CD4-positive, alpha-beta T cell (primary cell): Measurements from ENCODE around the gene CD300H. TPM values are rescaled to one million over a fixed set of nuclear protein-coding genes. Genes with fewer than 3 reads are reported as not detected.

Experiments used
- ATAC-seq: fragments of 200-7000 bp; cut with Tn5 transposase; one replicate; pipeline ENCODE4 v1.10.0; 2022; ENCODE audit warnings: mild to moderate bottlenecking; ENCODE audit not compliant: poor library complexity
- CTCF ChIA-PET: fragments of 350-600 bp; sonication (Branson Sonifier 250); formaldehyde crosslinking; loops from one replicate; lab custom pipeline; 2021; ENCODE audit warnings: antibody characterized with exemption, inconsistent platforms; lab: Charles Lee
- POLR2A ChIA-PET: fragments of 350-600 bp; sonication (Branson Sonifier 250); formaldehyde crosslinking; loops from one replicate; lab custom pipeline; 2021; ENCODE audit warnings: antibody characterized with exemption, inconsistent platforms; lab: Charles Lee
- DNase-seq, 14 experiments: peaks; one replicate each; pipeline ENCODE4 v3.0.0-alpha.2; 2013 to 2020; ENCODE audit warnings: mixed read lengths in 2 of 14
- H3K27ac ChIP-seq, 2 donors: one replicate each; pipeline versions ENCODE4 v1.5.1 to v1.7.0; 2013; ENCODE audit warnings: low read length in 2 of 2, low read depth in 1 of 2, mild to moderate bottlenecking in 1 of 2
- H3K27me3 ChIP-seq, 2 experiments: 1 replicate in 1 of 2; 2 replicates in 1 of 2; pipeline versions ENCODE4 v1.6.1 to v1.7.0; 2013; ENCODE audit warnings: low read length in 2 of 2, control low read depth in 1 of 2, mild to moderate bottlenecking in 1 of 2, moderate library complexity in 1 of 2; ENCODE audit not compliant: insufficient read depth in 2 of 2, control insufficient read depth in 1 of 2
- H3K36me3 ChIP-seq: one replicate; pipeline ENCODE4 v1.6.1; 2013; ENCODE audit warnings: low read length, control low read depth; ENCODE audit not compliant: insufficient read depth
- H3K4me1 ChIP-seq: one replicate; pipeline ENCODE4 v1.6.1; 2013; ENCODE audit warnings: low read length, control low read depth; ENCODE audit not compliant: insufficient read depth
- H3K4me3 ChIP-seq: one replicate; pipeline ENCODE4 v1.5.1; 2013; ENCODE audit warnings: mild to moderate bottlenecking, low read length, moderate library complexity
- H3K9me3 ChIP-seq, 2 experiments: 1 replicate in 1 of 2; 2 replicates in 1 of 2; pipeline versions ENCODE4 v1.6.1 to v1.7.0; 2013; ENCODE audit warnings: low read length in 2 of 2, mild to moderate bottlenecking in 2 of 2, control low read depth in 1 of 2, moderate library complexity in 1 of 2; ENCODE audit not compliant: control insufficient read depth in 1 of 2, insufficient read depth in 1 of 2
- H3K27ac Mint-ChIP-seq: one replicate; pipeline ENCODE4 v1.8.0; 2020; ENCODE audit warnings: mixed read lengths
- H3K27me3 Mint-ChIP-seq: one replicate; pipeline ENCODE4 v1.8.0; 2021; ENCODE audit warnings: mixed read lengths
- H3K36me3 Mint-ChIP-seq: one replicate; pipeline ENCODE4 v1.8.0; 2021; ENCODE audit warnings: low read depth, mixed read lengths
- H3K4me1 Mint-ChIP-seq: one replicate; pipeline ENCODE4 v1.8.0; 2021; ENCODE audit warnings: low read depth, mixed read lengths
- H3K4me3 Mint-ChIP-seq: one replicate; pipeline ENCODE4 v1.8.0; 2020; ENCODE audit warnings: mild to moderate bottlenecking, mixed read lengths
- H3K9me3 Mint-ChIP-seq: one replicate; pipeline ENCODE4 v1.8.0; 2020; ENCODE audit warnings: mixed read lengths
- CTCF ChIP-seq: fragments of 200-600 bp; IDR thresholded peaks from one replicate; pipeline ENCODE4 v1.8.0; 2022; ENCODE audit warnings: antibody characterized with exemption, mild to moderate bottlenecking
- intact Hi-C, 2 experiments: fragments of 100-400 bp; cut with DNase I in 1 of 2; cut with micrococcal nuclease in 1 of 2; formaldehyde crosslinking; loops; one replicate each; pipeline versions ENCODE4 v1.15.1 to v1.9.0; 2023 to 2025; cut with DNase I, micrococcal nuclease
- total RNA-seq, 174 experiments: library from RNA in 2 of 174; stranded (reverse) in 2 of 174; gene quantifications; one replicate each; pipeline ENCODE4 v1.2.3 and lab custom pipeline; 2021 to 2026

CD300H gene
- total RNA-seq, 2 experiments from 2014 or later, result not detected

- ChIA-PET POLR2A (no interaction called here), CTCF (no interaction called here)
- Mint-ChIP-seq H3K27ac (no peak overlapping the region), H3K36me3 (peaks cover 3% of the 10 kb centered on the region), H3K4me3 (no peak overlapping the region), H3K27me3 (peaks cover 41% of the 10 kb centered on the region), H3K9me3 (peaks cover 2% of the 10 kb centered on the region), H3K4me1 (no peaks in the 10 kb centered on the region)
- DNase-seq (peak in 1 of 14 experiments; percentile 20), ATAC-seq (no peak)
- Histone ChIP-seq H3K27ac (no peak overlapping the region), H3K27me3 (peaks cover 21 to 29% of the 10 kb centered on the region in 2 experiments), H3K4me3 (no peak overlapping the region), H3K4me1 (peaks cover 6% of the 10 kb centered on the region), H3K36me3 (no peaks in the 10 kb centered on the region), H3K9me3 (peaks cover 0 to 19% of the 10 kb centered on the region in 2 experiments)
- TF ChIP-seq CTCF, result no peak
- intact Hi-C loops, result no loop called here
Measured at GRCh38 chr17:74523308-74523707, 44.0 kb downstream of the CD300H start.

GRCh38 chr17:74522381-74523105, 44.8 kb downstream of the CD300H start:
- no peaks in the 10 kb centered on the region for H3K36me3 ChIP-seq
- peaks cover 47% of the 10 kb centered on the region for H3K27me3 Mint-ChIP-seq
- H3K4me3 Mint-ChIP-seq, result no peak overlapping the region
- ATAC-seq (no peak), DNase-seq (no peak)
- H3K4me1 ChIP-seq, result peaks cover 6% of the 10 kb centered on the region
- H3K36me3 Mint-ChIP-seq, result peaks cover 3% of the 10 kb centered on the region
- ChIA-PET POLR2A (no interaction called here), CTCF (no interaction called here)
- peaks cover 0 to 19% of the 10 kb centered on the region in 2 experiments for H3K9me3 ChIP-seq
- no peak overlapping the region for H3K4me3 ChIP-seq
- peaks cover 21 to 29% of the 10 kb centered on the region in 2 experiments for H3K27me3 ChIP-seq
- no peak for TF ChIP-seq CTCF
- no peaks in the 10 kb centered on the region for H3K4me1 Mint-ChIP-seq
- peaks cover 2% of the 10 kb centered on the region for H3K9me3 Mint-ChIP-seq
- intact Hi-C loops, result no loop called here
- H3K27ac ChIP-seq, result no peak overlapping the region
- no peak overlapping the region for H3K27ac Mint-ChIP-seq

- peak in 3 of 14 experiments; percentile 41 to 54 (median 50) for DNase-seq
- POLR2A ChIA-PET, result no interaction called here
- Histone ChIP-seq H3K4me1 (peaks cover 6% of the 10 kb centered on the region), H3K4me3 (no peak overlapping the region), H3K27me3 (peaks cover 21 to 29% of the 10 kb centered on the region in 2 experiments), H3K27ac (peak overlapping the region in 1 of 2 donors; percentile 62), H3K9me3 (peaks cover 0 to 19% of the 10 kb centered on the region in 2 experiments), H3K36me3 (no peaks in the 10 kb centered on the region)
- no peak for TF ChIP-seq CTCF
- Mint-ChIP-seq H3K27me3 (peaks cover 47% of the 10 kb centered on the region), H3K27ac (no peak overlapping the region), H3K4me3 (no peak overlapping the region), H3K9me3 (peaks cover 2% of the 10 kb centered on the region), H3K4me1 (no peaks in the 10 kb centered on the region), H3K36me3 (peaks cover 3% of the 10 kb centered on the region)
- ATAC-seq, result no peak
- CTCF ChIA-PET, result no interaction called here
- intact Hi-C loops, result no loop called here
Measured at GRCh38 chr17:74521701-74522201, 45.6 kb downstream of the CD300H start.
